ENCODE results near the gene GRIN3A.

GRCh38 chr9:101716629-101717028 lies 21.8 kb downstream of the GRIN3A start:
- no peak for TF ChIP-seq CTCF (IDR thresholded peaks at IDR 0.05)
- no peak for TF ChIP-seq POLR2A (IDR thresholded peaks at IDR 0.05)
